ENCODE results near the gene NMNAT2. TPM values are rescaled to one million over a fixed set of nuclear protein-coding genes. Genes with fewer than 3 reads are reported as not detected.

NMNAT2 gene
- total RNA-seq, 1 experiment from 2014 or later, result 0.17 TPM

DNA sequence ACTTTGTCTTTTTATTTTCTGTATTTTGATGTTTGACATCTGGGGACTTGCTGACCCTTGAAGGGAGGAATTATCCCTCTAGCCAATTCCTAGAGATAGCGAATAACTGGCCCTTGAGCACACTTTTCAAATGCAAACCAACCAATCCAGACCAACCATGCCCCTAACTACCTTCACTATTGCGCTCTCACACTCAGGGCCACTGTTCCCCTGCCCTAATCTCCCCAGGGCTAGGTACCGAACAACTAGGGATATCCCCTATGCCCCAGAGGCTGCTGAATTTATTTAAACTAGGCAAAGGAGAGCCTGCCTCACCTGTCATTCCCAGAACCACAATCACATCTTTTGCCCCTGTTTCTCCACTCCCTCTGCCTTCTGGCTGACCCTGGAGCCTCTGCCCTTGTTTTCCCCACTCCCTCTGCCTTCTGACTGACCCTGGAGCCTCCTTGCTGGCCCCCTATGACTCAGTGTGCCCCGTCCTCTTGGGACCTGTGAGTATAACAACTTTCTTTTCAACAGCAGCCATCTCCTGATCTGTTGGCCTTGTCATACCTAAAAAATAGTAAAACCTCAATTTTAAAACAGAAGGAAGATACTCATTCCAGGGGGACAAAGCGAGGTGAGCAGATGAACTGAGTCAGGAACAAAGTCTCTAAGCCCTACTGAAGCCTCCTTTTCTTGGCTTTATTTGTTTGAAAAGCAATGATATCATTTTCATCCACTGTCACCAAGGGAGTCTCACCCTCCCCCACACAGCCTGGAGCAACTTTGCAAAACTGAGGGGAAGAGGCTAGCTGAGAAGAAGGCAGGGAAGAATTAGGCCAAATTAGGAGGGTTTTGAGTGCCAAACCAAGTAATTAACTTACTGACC lies 115.5 kb downstream of the NMNAT2 start:
- Histone ChIP-seq H3K4me3 (ENCODE audit: low read depth, low read length, poor library complexity, severe bottlenecking) (no peak overlapping the region), H3K9me3 (ENCODE audit: low read depth, low read length, poor library complexity, severe bottlenecking) (no peaks in the 10 kb centered on the region), H3K27ac (ENCODE audit: low read depth, low read length, poor library complexity, severe bottlenecking) (no peak overlapping the region), H3K27me3 (replicated peaks; ENCODE audit: insufficient read depth, low read depth, low read length, poor library complexity) (no peaks in the 10 kb centered on the region), H3K36me3 (ENCODE audit: insufficient read depth, low read length, poor library complexity, severe bottlenecking) (no peaks in the 10 kb centered on the region), H3K4me1 (ENCODE audit: insufficient read depth, low read length, poor library complexity, severe bottlenecking) (no peaks in the 10 kb centered on the region)
- CTCF ChIA-PET, result no interaction called here
- BruUV-seq (replicated peaks), result no TSS peak
- POLR2A ChIA-PET (ENCODE audit: low non-redundant PET), result no interaction called here
- no peak for TF ChIP-seq CTCF (conservative IDR thresholded peaks at IDR 0.05; ENCODE audit: low read depth, low read length)
- no peak for TF ChIP-seq EZH2 (IDR thresholded peaks at IDR 0.05; ENCODE audit: borderline replicate concordance, low read depth, low read length, poor library complexity, severe bottlenecking)
- no peak for DNase-seq (ENCODE audit: low spot score)
- intact Hi-C loops (cut with micrococcal nuclease; ENCODE audit: unreplicated experiment), result no loop called here

DNA sequence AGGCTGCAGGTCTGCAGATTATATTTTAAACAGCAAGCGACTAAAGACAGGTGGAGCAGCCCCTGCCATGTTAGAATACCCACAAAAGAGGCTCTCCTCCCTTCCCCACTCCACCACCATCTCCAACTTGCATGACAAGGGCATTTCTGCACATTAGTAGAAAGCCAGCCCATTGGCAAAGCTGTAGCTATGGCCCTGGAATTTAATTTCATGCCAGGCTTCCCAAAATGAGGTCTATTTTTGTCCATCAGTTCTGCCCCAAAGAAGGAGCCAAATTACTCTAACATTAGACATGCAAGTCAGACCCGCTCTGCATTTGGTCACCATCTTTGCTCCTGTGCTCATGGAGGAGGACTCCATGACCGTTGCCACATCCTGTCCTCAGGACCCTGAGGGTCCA lies 116.9 kb downstream of the NMNAT2 start:
- no peaks in the 10 kb centered on the region for H3K27me3 ChIP-seq (replicated peaks; ENCODE audit: insufficient read depth, low read depth, low read length, poor library complexity)
- BruUV-seq (replicated peaks), result no TSS peak
- POLR2A ChIA-PET (ENCODE audit: low non-redundant PET), result no interaction called here
- intact Hi-C loops (cut with micrococcal nuclease; ENCODE audit: unreplicated experiment), result no loop called here
- H3K9me3 ChIP-seq (ENCODE audit: low read depth, low read length, poor library complexity, severe bottlenecking), result no peaks in the 10 kb centered on the region
- DNase-seq (ENCODE audit: low spot score), result no peak
- TF ChIP-seq CTCF (conservative IDR thresholded peaks at IDR 0.05; ENCODE audit: low read depth, low read length) (no peak), EZH2 (IDR thresholded peaks at IDR 0.05; ENCODE audit: borderline replicate concordance, low read depth, low read length, poor library complexity, severe bottlenecking) (no peak)
- CTCF ChIA-PET, result no interaction called here
- no peaks in the 10 kb centered on the region for H3K4me1 ChIP-seq (ENCODE audit: insufficient read depth, low read length, poor library complexity, severe bottlenecking)
- H3K27ac ChIP-seq (ENCODE audit: low read depth, low read length, poor library complexity, severe bottlenecking), result no peak overlapping the region
- H3K4me3 ChIP-seq (ENCODE audit: low read depth, low read length, poor library complexity, severe bottlenecking), result no peak overlapping the region
- H3K36me3 ChIP-seq (ENCODE audit: insufficient read depth, low read length, poor library complexity, severe bottlenecking), result no peaks in the 10 kb centered on the region

DNA sequence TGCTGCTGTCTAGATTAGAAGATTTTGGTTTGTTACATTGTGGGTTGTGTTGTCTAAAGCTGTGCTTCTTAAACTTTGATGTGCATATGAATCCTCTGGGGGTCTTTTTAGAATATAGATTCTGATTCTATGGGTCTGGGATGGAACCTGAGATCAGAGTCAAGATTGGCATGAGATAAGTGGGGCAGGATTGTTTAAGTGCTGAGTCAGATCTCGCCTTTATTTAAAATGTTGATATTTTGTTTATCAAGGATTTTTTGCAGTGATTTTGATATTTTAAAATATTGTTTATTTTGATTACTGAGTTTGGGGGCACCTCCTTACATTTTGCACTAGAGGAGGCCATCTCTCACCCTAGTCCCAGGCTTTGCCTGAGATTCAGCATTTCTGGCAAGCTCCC lies 117.4 kb downstream of the NMNAT2 start:
- H3K9me3 ChIP-seq (ENCODE audit: low read depth, low read length, poor library complexity, severe bottlenecking), result no peaks in the 10 kb centered on the region
- no peaks in the 10 kb centered on the region for H3K4me1 ChIP-seq (ENCODE audit: insufficient read depth, low read length, poor library complexity, severe bottlenecking)
- H3K4me3 ChIP-seq (ENCODE audit: low read depth, low read length, poor library complexity, severe bottlenecking), result no peak overlapping the region
- no TSS peak for BruUV-seq (replicated peaks)
- POLR2A ChIA-PET (ENCODE audit: low non-redundant PET), result no interaction called here
- DNase-seq (ENCODE audit: low spot score), result no peak
- CTCF ChIA-PET, result no interaction called here
- no peaks in the 10 kb centered on the region for H3K36me3 ChIP-seq (ENCODE audit: insufficient read depth, low read length, poor library complexity, severe bottlenecking)
- TF ChIP-seq EZH2 (IDR thresholded peaks at IDR 0.05; ENCODE audit: borderline replicate concordance, low read depth, low read length, poor library complexity, severe bottlenecking), result no peak
- no peak for TF ChIP-seq CTCF (conservative IDR thresholded peaks at IDR 0.05; ENCODE audit: low read depth, low read length)
- H3K27me3 ChIP-seq (replicated peaks; ENCODE audit: insufficient read depth, low read depth, low read length, poor library complexity), result no peaks in the 10 kb centered on the region
- no peak overlapping the region for H3K27ac ChIP-seq (ENCODE audit: low read depth, low read length, poor library complexity, severe bottlenecking)
- intact Hi-C loops (cut with micrococcal nuclease; ENCODE audit: unreplicated experiment), result no loop called here
